Left ventricle myocardium inferior (tissue), 1 donor: ENCODE results near the gene UGT1A7. TPM values are rescaled to one million over a fixed set of nuclear protein-coding genes. Genes with fewer than 3 reads are reported as not detected.

Experiments used
- DNase-seq: peaks from one replicate; pipeline ENCODE4 v3.0.0-alpha.2; 2020
- H3K27ac ChIP-seq: fragments of 200-600 bp; replicated peaks from 2 replicates; pipeline ENCODE4 v1.8.0; 2021
- H3K27me3 ChIP-seq: fragments of 200-600 bp; 2 replicates; pipeline ENCODE4 v1.8.0; 2021; ENCODE audit warnings: low read depth
- H3K36me3 ChIP-seq: fragments of 200-600 bp; 2 replicates; pipeline ENCODE4 v1.8.0; 2021
- H3K4me1 ChIP-seq: fragments of 200-600 bp; 2 replicates; pipeline ENCODE4 v1.8.0; 2021
- H3K4me3 ChIP-seq: fragments of 200-600 bp; 2 replicates; pipeline ENCODE4 v1.8.0; 2021; ENCODE audit warnings: mild to moderate bottlenecking, moderate library complexity
- H3K9me3 ChIP-seq: fragments of 200-600 bp; replicated peaks from 2 replicates; pipeline ENCODE4 v1.8.0; 2021
- CTCF ChIP-seq: fragments of 200-600 bp; IDR thresholded peaks from 2 replicates; pipeline ENCODE4 v1.8.0; 2021; ENCODE audit warnings: antibody characterized with exemption, mild to moderate bottlenecking, borderline replicate concordance
- intact Hi-C: fragments of 100-400 bp; cut with micrococcal nuclease; formaldehyde crosslinking; loops from one replicate; pipeline ENCODE4 v1.11.0; 2022
- total RNA-seq: library from RNA; stranded (reverse); fragmentation: NEBNext Ultra II Directional; extraction: Animal tissue kit (Norgen Biotek cat#: 25700); gene quantifications from one replicate; pipeline ENCODE4 v1.2.1, GENCODE V29; 2021
- donor health status: DM: no; HTN: yes; CAD: no; lungs with severe emphysema.

The UGT1A7 gene
- total RNA-seq, 1 donor from 2014 or later: not detected

GRCh38 chr2:233706720-233707119 lies 25.0 kb downstream of the UGT1A7 start:
- H3K4me3 ChIP-seq: no peak overlapping the region
- H3K27me3 ChIP-seq: peaks cover 26% of the 10 kb centered on the region
- DNase-seq: no peak
- peaks cover 22% of the 10 kb centered on the region for H3K9me3 ChIP-seq
- H3K27ac ChIP-seq: no peak overlapping the region
- intact Hi-C loops: no loop called here
- no peaks in the 10 kb centered on the region for H3K4me1 ChIP-seq
- TF ChIP-seq CTCF: no peak
- H3K36me3 ChIP-seq: no peaks in the 10 kb centered on the region

GRCh38 chr2:233707940-233708644 lies 26.4 kb downstream of the UGT1A7 start:
- intact Hi-C loops: no loop called here
- DNase-seq: no peak
- H3K4me1 ChIP-seq: no peaks in the 10 kb centered on the region
- H3K27ac ChIP-seq: no peak overlapping the region
- no peak overlapping the region for H3K4me3 ChIP-seq
- no peaks in the 10 kb centered on the region for H3K36me3 ChIP-seq
- TF ChIP-seq CTCF: no peak
- peaks cover 18% of the 10 kb centered on the region for H3K9me3 ChIP-seq
- peaks cover 37% of the 10 kb centered on the region for H3K27me3 ChIP-seq

GRCh38 chr2:233708942-233709341 lies 27.2 kb downstream of the UGT1A7 start:
- DNase-seq: no peak
- no peak for TF ChIP-seq CTCF
- H3K4me3 ChIP-seq: no peak overlapping the region
- no peaks in the 10 kb centered on the region for H3K4me1 ChIP-seq
- H3K36me3 ChIP-seq: no peaks in the 10 kb centered on the region
- peaks cover 10% of the 10 kb centered on the region for H3K9me3 ChIP-seq
- no peak overlapping the region for H3K27ac ChIP-seq
- H3K27me3 ChIP-seq: peaks cover 46% of the 10 kb centered on the region
- intact Hi-C loops: no loop called here

GRCh38 chr2:233711312-233712008 lies 29.8 kb downstream of the UGT1A7 start:
- TF ChIP-seq CTCF: peak; percentile 80
- Histone ChIP-seq H3K4me1 (no peaks in the 10 kb centered on the region), H3K9me3 (no peaks in the 10 kb centered on the region), H3K36me3 (no peaks in the 10 kb centered on the region), H3K27ac (no peak overlapping the region), H3K4me3 (no peak overlapping the region), H3K27me3 (peaks cover 66% of the 10 kb centered on the region)
- intact Hi-C loops: no loop called here
- DNase-seq: peak; percentile 56

GRCh38 chr2:233712611-233713261 lies 31.0 kb downstream of the UGT1A7 start, which contains the start of gene UGT1A5:
Gene UGT1A5, plus strand, starts transcription at chr2:233712907. Its CDS starts 85 bp downstream, at chr2:233712992.
- intact Hi-C loops: no loop called here
- H3K27ac ChIP-seq: no peak within 1 kb of the TSS
- H3K4me3 ChIP-seq: no peak within 1 kb of the TSS
- H3K27me3 ChIP-seq: peaks cover 78% of the 10 kb centered on the region
- no peaks in the 10 kb centered on the region for H3K4me1 ChIP-seq
- no peaks in the 10 kb centered on the region for H3K9me3 ChIP-seq
- H3K36me3 ChIP-seq: no peaks in the 10 kb centered on the region
- no peak for DNase-seq
- no peak for TF ChIP-seq CTCF
